ENCODE measurements around the gene GRM7.

Gene GRM7

GRCh38 chr3:7536921-7537320, 676.0 kb downstream of the GRM7 start:
- Histone ChIP-seq H3K9me3 (replicated peaks; ENCODE audit: insufficient read depth, low read length) (no peaks in the 10 kb centered on the region), H3K79me2 (ENCODE audit: low read length) (no peaks in the 10 kb centered on the region), H3K27ac (ENCODE audit: low read length) (no peak overlapping the region), H3K36me3 (replicated peaks; ENCODE audit: insufficient read depth, low read length) (no peaks in the 10 kb centered on the region), H3K9me2 (replicated peaks; ENCODE audit: insufficient read depth, low read length) (no peaks in the 10 kb centered on the region), H3K4me3 (ENCODE audit: low read length) (no peak overlapping the region), H3K27me3 (replicated peaks; ENCODE audit: insufficient read depth, low read length) (no peaks in the 10 kb centered on the region), H3K4me2 (ENCODE audit: low read depth, low read length) (no peak overlapping the region), H3F3A (ENCODE audit: insufficient read depth, low read length) (no peaks in the 10 kb centered on the region), H3K9ac (ENCODE audit: low read length) (no peak overlapping the region), H3K4me1 (ENCODE audit: low read length) (no peaks in the 10 kb centered on the region), H2AFZ (ENCODE audit: low read length) (no peak overlapping the region), H4K20me1 (ENCODE audit: insufficient read depth, low read length) (no peaks in the 10 kb centered on the region)
- TF ChIP-seq EZH2 (optimal IDR thresholded peaks at IDR 0.05; ENCODE audit: low read depth, low read length) = no peak
- TF ChIP-seq EZH2phosphoT487 (IDR thresholded peaks at IDR 0.05; ENCODE audit: low read length) = no peak
- no peak for TF ChIP-seq CTCF (IDR thresholded peaks at IDR 0.05; ENCODE audit: low read length)
- no peak for DNase-seq

GRCh38 chr3:7543294-7543880, 682.5 kb downstream of the GRM7 start:
- DNase-seq = no peak
- Histone ChIP-seq H3K4me2 (ENCODE audit: low read depth, low read length) (no peak overlapping the region), H2AFZ (ENCODE audit: low read length) (no peak overlapping the region), H3K27me3 (replicated peaks; ENCODE audit: insufficient read depth, low read length) (no peaks in the 10 kb centered on the region), H4K20me1 (ENCODE audit: insufficient read depth, low read length) (no peaks in the 10 kb centered on the region), H3K9ac (ENCODE audit: low read length) (no peak overlapping the region), H3K36me3 (replicated peaks; ENCODE audit: insufficient read depth, low read length) (no peaks in the 10 kb centered on the region), H3K9me2 (replicated peaks; ENCODE audit: insufficient read depth, low read length) (no peaks in the 10 kb centered on the region), H3K4me1 (ENCODE audit: low read length) (no peaks in the 10 kb centered on the region), H3K27ac (ENCODE audit: low read length) (no peak overlapping the region), H3K9me3 (replicated peaks; ENCODE audit: insufficient read depth, low read length) (no peaks in the 10 kb centered on the region), H3K79me2 (ENCODE audit: low read length) (no peaks in the 10 kb centered on the region), H3K4me3 (ENCODE audit: low read length) (no peak overlapping the region), H3F3A (ENCODE audit: insufficient read depth, low read length) (no peaks in the 10 kb centered on the region)
- TF ChIP-seq EZH2phosphoT487 (IDR thresholded peaks at IDR 0.05; ENCODE audit: low read length) (no peak), CTCF (IDR thresholded peaks at IDR 0.05; ENCODE audit: low read length) (no peak), EZH2 (optimal IDR thresholded peaks at IDR 0.05; ENCODE audit: low read depth, low read length) (no peak)

GRCh38 chr3:7545334-7545733, 684.4 kb downstream of the GRM7 start:
- Histone ChIP-seq H3K79me2 (ENCODE audit: low read length) (no peaks in the 10 kb centered on the region), H4K20me1 (ENCODE audit: insufficient read depth, low read length) (no peaks in the 10 kb centered on the region), H3K4me3 (ENCODE audit: low read length) (no peak overlapping the region), H3K27ac (ENCODE audit: low read length) (no peak overlapping the region), H3K9me3 (replicated peaks; ENCODE audit: insufficient read depth, low read length) (no peaks in the 10 kb centered on the region), H3K9ac (ENCODE audit: low read length) (no peak overlapping the region), H3K9me2 (replicated peaks; ENCODE audit: insufficient read depth, low read length) (no peaks in the 10 kb centered on the region), H2AFZ (ENCODE audit: low read length) (no peak overlapping the region), H3K4me2 (ENCODE audit: low read depth, low read length) (no peak overlapping the region), H3K4me1 (ENCODE audit: low read length) (no peaks in the 10 kb centered on the region), H3K36me3 (replicated peaks; ENCODE audit: insufficient read depth, low read length) (no peaks in the 10 kb centered on the region), H3F3A (ENCODE audit: insufficient read depth, low read length) (no peaks in the 10 kb centered on the region), H3K27me3 (replicated peaks; ENCODE audit: insufficient read depth, low read length) (no peaks in the 10 kb centered on the region)
- TF ChIP-seq EZH2phosphoT487 (IDR thresholded peaks at IDR 0.05; ENCODE audit: low read length) = no peak
- TF ChIP-seq EZH2 (optimal IDR thresholded peaks at IDR 0.05; ENCODE audit: low read depth, low read length) = no peak
- no peak for TF ChIP-seq CTCF (IDR thresholded peaks at IDR 0.05; ENCODE audit: low read length)
- no peak for DNase-seq
